Activated CD4-positive, alpha-beta T cell treated with anti-CD3 and anti-CD28 coated beads, Interleukin-2, amount 10 ng/mL, durations not matched to agents 7 days and 5 days (primary cell): Measurements from ENCODE around the gene E2F2. TPM values are rescaled to one million over a fixed set of nuclear protein-coding genes. Genes with fewer than 3 reads are reported as not detected.
"Not testable (repeated sequence)": the region's sequence is repeated elsewhere in the genome, so short reads cannot be mapped to it uniquely, and the experiment has no call there.

Source experiments
- CTCF ChIA-PET: fragments of 350-600 bp; sonication (Branson Sonifier 250); formaldehyde crosslinking; loops from one replicate; lab custom pipeline; 2021; ENCODE audit warnings: antibody characterized with exemption; lab: Charles Lee
- POLR2A ChIA-PET: fragments of 350-600 bp; sonication (Branson Sonifier 250); formaldehyde crosslinking; loops from one replicate; lab custom pipeline; 2021; ENCODE audit warnings: antibody characterized with exemption; lab: Charles Lee
- DNase-seq: peaks from one replicate; pipeline ENCODE4 v3.0.0-alpha.2; 2020
- H3K27ac Mint-ChIP-seq: one replicate; pipeline ENCODE4 v1.8.0; 2021; ENCODE audit warnings: mild to moderate bottlenecking, moderate library complexity, mixed read lengths
- H3K27me3 Mint-ChIP-seq: one replicate; pipeline ENCODE4 v1.8.0; 2021; ENCODE audit warnings: mixed read lengths
- H3K36me3 Mint-ChIP-seq: one replicate; pipeline ENCODE4 v1.8.0; 2021; ENCODE audit warnings: low read depth, mixed read lengths
- H3K4me1 Mint-ChIP-seq: one replicate; pipeline ENCODE4 v1.8.0; 2021; ENCODE audit warnings: mixed read lengths
- H3K4me3 Mint-ChIP-seq: one replicate; pipeline ENCODE4 v1.8.0; 2021; ENCODE audit warnings: mild to moderate bottlenecking, moderate library complexity, mixed read lengths
- H3K9me3 Mint-ChIP-seq: one replicate; pipeline ENCODE4 v1.8.0; 2021; ENCODE audit warnings: mixed read lengths
- total RNA-seq, 2 experiments: library from RNA; stranded (reverse); gene quantifications; one replicate each; pipeline ENCODE4 v1.2.3, GENCODE V29; 2021

The E2F2 gene
- total RNA-seq, 2 experiments from 2014 or later, result 107 to 112 TPM

DNA sequence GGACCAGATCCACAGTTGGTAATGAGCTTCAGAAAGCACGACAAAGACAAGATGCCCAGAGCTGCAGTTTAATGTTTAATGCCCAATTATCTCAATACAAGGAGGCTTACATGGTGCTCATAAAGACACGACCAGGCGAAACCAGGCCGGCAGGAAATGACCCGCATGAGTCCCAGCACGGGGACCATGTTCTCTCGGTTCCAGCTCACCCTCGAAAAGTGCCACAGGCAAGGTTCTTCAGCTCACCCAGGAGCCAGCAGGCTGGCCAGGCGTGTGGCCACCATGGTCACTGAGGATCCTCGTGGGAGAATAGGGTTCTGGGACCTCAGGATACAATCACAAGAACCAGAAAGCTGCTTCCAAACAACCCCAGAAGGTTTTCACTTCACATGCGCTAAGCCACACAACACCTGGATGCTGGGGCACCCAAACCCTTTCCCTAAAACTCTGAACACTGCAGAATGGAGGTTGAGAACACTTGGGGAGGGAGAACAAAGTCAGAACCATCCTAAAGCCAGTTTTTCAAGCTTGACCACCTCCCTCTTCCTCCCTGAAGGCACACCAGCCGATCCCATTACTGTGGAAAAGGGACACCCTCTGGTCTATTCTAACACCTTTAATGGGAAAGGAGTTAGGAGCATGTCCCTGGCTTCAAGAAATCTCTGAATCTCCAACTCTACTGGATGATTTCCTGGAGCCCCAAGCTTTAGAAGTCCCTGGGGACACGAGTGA is 24.5 kb downstream of the E2F2 start:
- no peak for DNase-seq
- POLR2A ChIA-PET, result interaction anchor here (0.7 kb wide), 1 partner anchor 8 kb away, joined by 3 read pairs; no protein-coding TSS in a partner anchor
- Mint-ChIP-seq H3K4me3 (no peak overlapping the region), H3K36me3 (peaks cover 41% of the 10 kb centered on the region), H3K27ac (peak overlapping the region; percentile 50), H3K27me3 (no peaks in the 10 kb centered on the region), H3K9me3 (no peaks in the 10 kb centered on the region), H3K4me1 (no peaks in the 10 kb centered on the region)
- CTCF ChIA-PET, result interaction anchor here (0.8 to 4.2 kb wide), 4 partner anchors 10 to 33 kb away, joined by 3 to 34 read pairs (median 6); no protein-coding TSS in a partner anchor

DNA sequence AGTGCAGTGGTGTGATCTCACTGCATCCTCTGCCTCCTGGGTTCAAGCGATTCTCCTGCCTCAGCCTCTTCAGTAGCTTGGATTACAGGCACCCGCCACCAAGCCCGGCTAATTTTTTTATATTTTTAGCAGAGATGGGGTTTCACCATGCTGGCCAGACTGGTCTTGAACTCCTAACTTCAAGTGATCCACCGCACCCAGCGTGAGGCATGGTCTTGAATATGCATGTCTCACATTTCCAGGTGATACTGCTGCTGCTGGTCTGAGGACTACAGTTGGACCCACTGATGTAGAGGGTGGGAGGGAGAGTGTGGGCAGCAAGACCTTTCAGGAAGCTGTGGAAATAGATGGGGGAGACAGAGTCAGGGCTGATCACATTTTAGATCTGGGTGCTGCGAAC is 25.2 kb downstream of the E2F2 start:
- H3K4me3 Mint-ChIP-seq, result no peak overlapping the region
- ChIA-PET POLR2A (no interaction called here), CTCF (interaction anchor here (0.8 to 4.2 kb wide), 2 partner anchors 9 to 34 kb away, joined by 3 to 34 read pairs; no protein-coding TSS in a partner anchor)
- no peaks in the 10 kb centered on the region for H3K9me3 Mint-ChIP-seq
- DNase-seq, result no peak
- H3K36me3 Mint-ChIP-seq, result peaks cover 38% of the 10 kb centered on the region
- no peaks in the 10 kb centered on the region for H3K4me1 Mint-ChIP-seq
- no peaks in the 10 kb centered on the region for H3K27me3 Mint-ChIP-seq
- H3K27ac Mint-ChIP-seq, result peak overlapping the region; percentile 50

DNA sequence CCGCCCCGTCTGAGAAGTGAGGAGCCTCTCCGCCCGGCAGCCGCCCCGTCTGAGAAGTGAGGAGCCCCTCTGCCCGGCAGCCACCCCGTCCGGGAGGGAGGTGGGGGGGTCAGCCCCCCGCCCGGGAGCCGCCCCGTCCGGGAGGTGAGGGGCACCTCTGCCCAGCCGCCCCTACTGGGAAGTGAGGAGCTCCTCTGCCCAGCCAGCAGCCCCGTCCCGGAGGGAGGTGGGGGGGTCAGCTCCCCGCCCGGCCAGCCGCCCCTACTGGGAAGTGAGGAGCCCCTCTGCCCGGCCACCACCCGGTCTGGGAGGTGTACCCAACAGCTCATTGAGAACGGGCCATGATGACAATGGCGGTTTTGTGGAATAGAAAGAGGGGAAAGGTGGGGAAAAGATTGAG is 26.9 kb downstream of the E2F2 start:
- H3K4me3 Mint-ChIP-seq, POLR2A ChIA-PET, H3K27me3 Mint-ChIP-seq, H3K9me3 Mint-ChIP-seq, H3K4me1 Mint-ChIP-seq, DNase-seq, H3K27ac Mint-ChIP-seq: not testable (repeated sequence)
- peaks cover 23% of the 10 kb centered on the region for H3K36me3 Mint-ChIP-seq
- CTCF ChIA-PET, result interaction anchor here (0.5 to 0.9 kb wide), 2 partner anchors 8 to 24 kb away, joined by 3 to 4 read pairs; no protein-coding TSS in a partner anchor

GRCh38 chr1:23502951-23503350 is 28.1 kb downstream of the E2F2 start:
- ChIA-PET CTCF (interaction anchor here (10.8 kb wide), 1 partner anchor 36 kb away, joined by 123 read pairs; no protein-coding TSS in a partner anchor), POLR2A (no interaction called here)
- no peak for DNase-seq
- H3K27ac Mint-ChIP-seq, result no peak overlapping the region
- no peaks in the 10 kb centered on the region for H3K4me1 Mint-ChIP-seq
- no peaks in the 10 kb centered on the region for H3K27me3 Mint-ChIP-seq
- H3K9me3 Mint-ChIP-seq, result no peaks in the 10 kb centered on the region
- H3K4me3 Mint-ChIP-seq, result no peak overlapping the region
- peaks cover 16% of the 10 kb centered on the region for H3K36me3 Mint-ChIP-seq

GRCh38 chr1:23500466-23500865 is 30.6 kb downstream of the E2F2 start:
- peaks cover 8% of the 10 kb centered on the region for H3K4me1 Mint-ChIP-seq
- H3K4me3 Mint-ChIP-seq, result no peak overlapping the region
- peaks cover 4% of the 10 kb centered on the region for H3K36me3 Mint-ChIP-seq
- no peak for DNase-seq
- no peaks in the 10 kb centered on the region for H3K9me3 Mint-ChIP-seq
- no peaks in the 10 kb centered on the region for H3K27me3 Mint-ChIP-seq
- no peak overlapping the region for H3K27ac Mint-ChIP-seq
- ChIA-PET CTCF (interaction anchor here (1.2 to 10.8 kb wide), 6 partner anchors 12 to 137 kb away, joined by 4 to 123 read pairs (median 4); partner anchors contain the start of gene E2F2), POLR2A (no interaction called here)

DNA sequence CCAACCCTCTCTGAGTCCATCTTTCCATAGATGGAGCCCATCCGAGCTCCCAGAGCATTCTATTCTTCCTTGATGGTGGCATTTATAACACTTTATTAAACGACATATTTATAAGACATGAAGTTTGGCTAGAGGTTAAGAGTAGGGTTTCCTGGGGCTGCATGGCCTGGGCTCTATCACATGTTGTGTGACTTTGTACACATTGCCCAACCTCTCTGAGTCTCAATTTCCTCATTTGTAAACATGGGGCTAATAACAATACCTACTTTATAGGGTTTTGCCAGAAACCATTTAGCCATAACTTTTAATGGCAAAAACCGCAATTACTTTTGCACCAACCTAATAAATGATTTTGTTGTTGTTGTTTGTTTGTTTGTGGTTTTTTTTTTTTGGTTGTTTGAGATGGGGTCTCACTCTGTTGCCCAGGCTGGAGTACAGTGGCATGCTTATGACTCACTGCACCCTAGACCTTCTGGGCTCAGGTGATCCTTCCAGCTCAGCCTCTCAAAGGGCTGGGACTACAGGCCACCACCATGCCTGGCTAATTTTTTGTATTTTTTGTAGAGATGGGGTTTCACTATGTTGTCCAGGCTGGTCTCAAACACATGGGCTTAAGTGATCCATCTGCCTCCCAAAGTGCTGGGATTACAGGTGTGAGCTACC is 33.1 kb downstream of the E2F2 start:
- POLR2A ChIA-PET, result interaction anchor here (0.6 to 1.3 kb wide), 4 partner anchors 9 to 58 kb away, joined by 3 to 4 read pairs (median 3); no protein-coding TSS in a partner anchor
- CTCF ChIA-PET, result interaction anchor here (0.6 to 10.8 kb wide), 24 partner anchors 9 to 196 kb away, joined by 3 to 123 read pairs (median 5); partner anchors contain the start of genes ASAP3, E2F2 and HNRNPR

DNA sequence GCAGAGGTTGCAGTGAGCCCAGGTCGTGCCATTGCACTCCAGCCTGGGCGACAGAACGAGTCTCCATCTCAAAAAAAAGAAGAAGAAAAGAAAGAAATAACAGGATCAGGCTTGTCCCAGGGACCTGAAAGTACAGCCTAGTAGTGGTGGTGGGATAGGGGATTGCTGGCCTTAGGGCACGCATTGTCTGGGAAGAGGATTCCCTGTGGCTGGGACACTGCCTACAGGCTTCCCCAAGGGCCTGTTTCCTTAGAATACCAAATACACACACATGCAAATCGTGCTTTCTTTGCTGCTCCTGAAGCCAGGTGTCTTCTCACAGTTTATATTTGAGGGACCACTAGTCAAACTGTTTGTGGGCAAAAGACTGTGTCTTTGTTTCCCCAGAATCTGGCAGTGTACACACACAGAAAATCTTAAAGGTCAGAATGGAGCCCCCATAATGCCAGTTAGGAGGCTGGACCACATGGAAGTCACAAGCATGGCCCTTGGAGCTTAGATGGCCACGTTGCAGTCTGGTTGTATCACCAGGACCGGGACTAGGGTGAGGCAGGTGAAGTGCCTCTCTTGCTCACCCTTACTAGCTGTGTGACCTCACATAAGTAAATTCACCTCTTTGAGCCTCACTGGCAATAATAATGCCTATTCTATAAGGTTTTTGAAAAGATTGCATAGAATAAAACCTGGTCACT is 34.4 kb downstream of the E2F2 start:
- DNase-seq, result no peak
- no peaks in the 10 kb centered on the region for H3K9me3 Mint-ChIP-seq
- peaks cover 3% of the 10 kb centered on the region for H3K27me3 Mint-ChIP-seq
- H3K27ac Mint-ChIP-seq, result no peak overlapping the region
- no peak overlapping the region for H3K4me3 Mint-ChIP-seq
- CTCF ChIA-PET, result interaction anchor here (0.6 to 10.8 kb wide), 31 partner anchors 7 to 197 kb away, joined by 3 to 123 read pairs (median 5); partner anchors contain the start of genes ASAP3, E2F2, HNRNPR and TCEA3
- POLR2A ChIA-PET, result interaction anchor here (0.5 to 1.3 kb wide), 4 partner anchors 11 to 122 kb away, joined by 3 to 4 read pairs (median 3); no protein-coding TSS in a partner anchor
- H3K36me3 Mint-ChIP-seq, result no peaks in the 10 kb centered on the region
- H3K4me1 Mint-ChIP-seq, result peaks cover 8% of the 10 kb centered on the region

More for the DNA sequence above, 33.1 kb downstream of the E2F2 start:
- H3K9me3 Mint-ChIP-seq, result no peaks in the 10 kb centered on the region
- H3K4me3 Mint-ChIP-seq, result no peak overlapping the region
- DNase-seq, result no peak
- H3K27me3 Mint-ChIP-seq, result peaks cover 3% of the 10 kb centered on the region
- H3K27ac Mint-ChIP-seq, result no peak overlapping the region
- peaks cover 8% of the 10 kb centered on the region for H3K4me1 Mint-ChIP-seq
- H3K36me3 Mint-ChIP-seq, result no peaks in the 10 kb centered on the region

DNA sequence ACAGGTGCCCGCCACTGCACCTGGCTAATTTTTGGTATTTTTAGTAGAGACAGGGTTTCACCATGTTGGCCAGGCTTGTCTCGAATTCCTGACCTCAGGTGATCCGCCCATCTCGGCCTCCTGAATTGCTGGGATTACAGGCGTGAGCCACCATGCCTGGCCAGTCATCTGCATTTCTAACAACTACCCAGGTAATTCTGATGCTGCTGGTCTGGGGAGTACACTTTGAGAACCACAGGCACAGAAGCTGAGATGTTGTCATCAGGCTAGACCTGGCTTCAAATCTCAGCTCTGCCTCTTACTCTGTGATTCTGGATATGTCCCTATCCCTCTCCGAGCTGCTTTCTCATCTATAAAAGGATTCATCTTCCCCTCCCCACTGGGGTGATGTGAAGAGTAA is 36.2 kb downstream of the E2F2 start:
- H3K9me3 Mint-ChIP-seq, POLR2A ChIA-PET, H3K4me1 Mint-ChIP-seq, H3K4me3 Mint-ChIP-seq, DNase-seq, H3K36me3 Mint-ChIP-seq: not testable (repeated sequence)
- Mint-ChIP-seq H3K27ac (peak overlapping the region; percentile 25), H3K27me3 (peaks cover 13% of the 10 kb centered on the region)
- CTCF ChIA-PET, result interaction anchor here (1.3 to 10.8 kb wide), 4 partner anchors 13 to 140 kb away, joined by 5 to 123 read pairs (median 68); partner anchors contain the start of gene E2F2

DNA sequence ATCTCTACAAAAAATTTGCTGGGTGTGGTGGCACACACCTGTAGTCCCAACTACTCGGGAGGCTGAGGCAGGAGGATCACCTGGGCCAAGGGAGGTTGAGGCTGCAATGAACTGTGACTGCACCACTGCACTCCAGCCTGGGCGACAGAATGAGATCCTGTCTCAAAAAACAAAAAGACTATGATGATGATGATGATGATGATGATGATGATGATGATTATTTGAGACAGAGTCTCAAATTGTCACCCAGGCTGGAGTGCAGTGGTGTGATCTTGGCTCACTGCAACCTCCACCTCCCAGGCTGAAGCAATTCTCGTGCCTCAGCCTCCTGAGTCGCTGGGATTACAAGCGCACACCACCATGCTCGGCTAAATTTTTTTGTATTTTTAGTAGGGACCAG is 38.3 kb downstream of the E2F2 start:
- H3K9me3 Mint-ChIP-seq, H3K36me3 Mint-ChIP-seq, POLR2A ChIA-PET, H3K4me3 Mint-ChIP-seq, H3K27ac Mint-ChIP-seq, H3K4me1 Mint-ChIP-seq, DNase-seq: not testable (repeated sequence)
- H3K27me3 Mint-ChIP-seq, result peaks cover 20% of the 10 kb centered on the region
- CTCF ChIA-PET, result interaction anchor here (10.8 kb wide), 1 partner anchor 46 kb away, joined by 123 read pairs; no protein-coding TSS in a partner anchor

- no peaks in the 10 kb centered on the region for H3K36me3 Mint-ChIP-seq
- CTCF ChIA-PET, result interaction anchor here (0.7 to 0.9 kb wide), 2 partner anchors 10 to 22 kb away, joined by 3 to 4 read pairs; no protein-coding TSS in a partner anchor
Measured at GRCh38 chr1:23492132-23492720, 38.8 kb downstream of the E2F2 start.

GRCh38 chr1:23489842-23490241 is 41.2 kb downstream of the E2F2 start:
- Mint-ChIP-seq H3K36me3 (no peaks in the 10 kb centered on the region), H3K4me1 (peaks cover 4% of the 10 kb centered on the region), H3K4me3 (no peak overlapping the region), H3K27me3 (peaks cover 38% of the 10 kb centered on the region), H3K9me3 (no peaks in the 10 kb centered on the region), H3K27ac (no peak overlapping the region)
- ChIA-PET CTCF (interaction anchor here (0.5 kb wide), 1 partner anchor 141 kb away, joined by 5 read pairs; no protein-coding TSS in a partner anchor), POLR2A (no interaction called here)
- DNase-seq, result no peak

More at GRCh38 chr1:23492132-23492720, 38.8 kb downstream of the E2F2 start:
- DNase-seq, result no peak
- Mint-ChIP-seq H3K9me3 (no peaks in the 10 kb centered on the region), H3K4me1 (peaks cover 2% of the 10 kb centered on the region), H3K27ac (no peak overlapping the region), H3K27me3 (peaks cover 21% of the 10 kb centered on the region), H3K4me3 (no peak overlapping the region)
- POLR2A ChIA-PET, result no interaction called here
